Uterus (tissue), 2 donors: Measurements from ENCODE around the gene RPS24.

Source experiments
- POLR2A ChIP-seq, 2 donors: fragments of 450-650 bp; IDR thresholded peaks; one replicate each; pipeline ENCODE4 v1.6.1; 2016; ENCODE audit warnings: antibody characterized with exemption in 2 of 2, mild to moderate bottlenecking in 1 of 2, moderate library complexity in 1 of 2
- TF ChIP-seq, protein P1 (sequence below), 4 experiments: fragments of 200-600 bp in 2 of 4; fragments of 450-650 bp in 2 of 4; sonication (generic) in 2 of 4; IDR thresholded peaks; one replicate each; pipeline ENCODE4 v1.5.1; 2016 to 2019; ENCODE audit warnings: antibody characterized with exemption in 4 of 4, mild to moderate bottlenecking in 2 of 4, moderate library complexity in 1 of 4

DNA sequence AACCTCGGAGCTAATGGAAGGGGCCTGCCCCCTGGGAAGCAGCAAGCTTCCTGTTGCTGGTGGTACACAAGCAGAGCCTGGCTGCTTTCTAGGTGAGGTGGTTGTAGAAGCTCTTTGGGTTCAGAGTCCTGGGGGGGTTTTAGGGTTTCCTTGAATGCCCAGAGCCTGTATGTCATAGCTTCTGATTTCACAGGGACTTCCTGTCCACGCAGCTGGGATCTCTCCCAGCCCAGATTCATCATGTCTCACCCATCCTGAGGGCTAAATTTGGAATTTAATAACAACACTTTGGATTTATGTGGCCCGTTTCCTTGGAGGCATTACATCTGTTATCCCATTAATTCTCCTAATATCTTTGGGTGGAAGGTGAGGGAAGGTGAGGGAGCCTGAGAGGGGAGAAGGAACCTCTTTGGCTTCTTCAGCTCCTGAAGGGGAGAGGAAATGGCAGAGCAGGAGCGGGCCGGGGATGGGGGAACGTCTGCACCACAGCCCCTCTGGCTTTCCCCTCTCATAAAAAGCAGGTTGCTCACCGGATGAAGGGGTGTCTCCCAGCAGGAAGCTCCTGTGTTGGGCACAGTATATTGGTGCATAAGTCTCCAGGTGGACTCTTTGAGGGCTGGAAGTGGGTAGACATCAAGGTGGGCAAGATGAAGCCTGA is 19.7 kb downstream of the RPS24 start:
- TF ChIP-seq, protein P1, sequence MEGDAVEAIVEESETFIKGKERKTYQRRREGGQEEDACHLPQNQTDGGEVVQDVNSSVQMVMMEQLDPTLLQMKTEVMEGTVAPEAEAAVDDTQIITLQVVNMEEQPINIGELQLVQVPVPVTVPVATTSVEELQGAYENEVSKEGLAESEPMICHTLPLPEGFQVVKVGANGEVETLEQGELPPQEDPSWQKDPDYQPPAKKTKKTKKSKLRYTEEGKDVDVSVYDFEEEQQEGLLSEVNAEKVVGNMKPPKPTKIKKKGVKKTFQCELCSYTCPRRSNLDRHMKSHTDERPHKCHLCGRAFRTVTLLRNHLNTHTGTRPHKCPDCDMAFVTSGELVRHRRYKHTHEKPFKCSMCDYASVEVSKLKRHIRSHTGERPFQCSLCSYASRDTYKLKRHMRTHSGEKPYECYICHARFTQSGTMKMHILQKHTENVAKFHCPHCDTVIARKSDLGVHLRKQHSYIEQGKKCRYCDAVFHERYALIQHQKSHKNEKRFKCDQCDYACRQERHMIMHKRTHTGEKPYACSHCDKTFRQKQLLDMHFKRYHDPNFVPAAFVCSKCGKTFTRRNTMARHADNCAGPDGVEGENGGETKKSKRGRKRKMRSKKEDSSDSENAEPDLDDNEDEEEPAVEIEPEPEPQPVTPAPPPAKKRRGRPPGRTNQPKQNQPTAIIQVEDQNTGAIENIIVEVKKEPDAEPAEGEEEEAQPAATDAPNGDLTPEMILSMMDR (IDR thresholded peaks at IDR 0.05): no peak
- no peak for TF ChIP-seq POLR2A (IDR thresholded peaks at IDR 0.05)
